H9 (cell line): ENCODE measurements around the gene SDR42E2. TPM values are rescaled to one million over a fixed set of nuclear protein-coding genes. Genes with fewer than 3 reads are reported as not detected.

Experiments used
- DNase-seq: peaks from one replicate; pipeline ENCODE4 v3.0.0-alpha.2; 2017
- H2AFZ ChIP-seq: one replicate; pipeline ENCODE4 v1.6.1; 2013; ENCODE audit warnings: mild to moderate bottlenecking, low read length, control low read depth, moderate library complexity
- H2AK5ac ChIP-seq: 2 replicates; pipeline ENCODE4 v1.6.1; 2013; ENCODE audit warnings: low read length, control low read depth, mixed read lengths; ENCODE audit not compliant: insufficient read length
- H2BK120ac ChIP-seq: one replicate; pipeline ENCODE4 v1.6.1; 2013; ENCODE audit warnings: low read depth, mild to moderate bottlenecking, low read length, control low read depth, inconsistent platforms; ENCODE audit not compliant: poor library complexity, severe bottlenecking
- H2BK12ac ChIP-seq: 2 replicates; pipeline ENCODE4 v1.6.1; 2013; ENCODE audit warnings: low read length, control low read depth, mixed read lengths, low read depth; ENCODE audit not compliant: insufficient read length
- H2BK15ac ChIP-seq: 2 replicates; pipeline ENCODE4 v1.6.1; 2013; ENCODE audit warnings: low read depth, low read length, control low read depth
- H2BK20ac ChIP-seq: one replicate; pipeline ENCODE4 v1.6.1; 2013; ENCODE audit warnings: low read depth, mild to moderate bottlenecking, low read length, control low read depth, inconsistent platforms; ENCODE audit not compliant: poor library complexity, severe bottlenecking
- H2BK5ac ChIP-seq: 2 replicates; pipeline ENCODE4 v1.6.1; 2013; ENCODE audit warnings: low read length, control low read depth, mixed read lengths; ENCODE audit not compliant: insufficient read length
- H3K14ac ChIP-seq: 2 replicates; pipeline ENCODE4 v1.6.1; 2013; ENCODE audit warnings: low read length, control low read depth; ENCODE audit not compliant: insufficient read depth
- H3K18ac ChIP-seq: 2 replicates; pipeline ENCODE4 v1.6.1; 2013; ENCODE audit warnings: low read depth, mild to moderate bottlenecking, mixed read lengths, low read length, control low read depth; ENCODE audit not compliant: insufficient read length
- H3K23ac ChIP-seq: 2 replicates; pipeline ENCODE4 v1.6.1; 2013; ENCODE audit warnings: low read length, control low read depth, mixed read lengths, low read depth; ENCODE audit not compliant: insufficient read length
- H3K23me2 ChIP-seq: 2 replicates; pipeline ENCODE4 v1.6.1; 2013; ENCODE audit warnings: low read depth, mild to moderate bottlenecking, mixed read lengths, low read length, control low read depth; ENCODE audit not compliant: insufficient read length, poor library complexity, severe bottlenecking
- H3K27ac ChIP-seq: 2 replicates; pipeline ENCODE4 v1.5.1; 2013; ENCODE audit warnings: low read length, control low read depth, mixed read lengths, low read depth; ENCODE audit not compliant: insufficient read length
- H3K27me3 ChIP-seq: 2 replicates; pipeline ENCODE4 v1.6.1; 2013; ENCODE audit warnings: low read length, control low read depth, inconsistent platforms; ENCODE audit not compliant: insufficient read depth
- H3K4ac ChIP-seq: 2 replicates; pipeline ENCODE4 v1.6.1; 2013; ENCODE audit warnings: low read depth, mild to moderate bottlenecking, control low read depth, inconsistent platforms, low read length, moderate library complexity
- H3K4me1 ChIP-seq: 2 replicates; pipeline ENCODE4 v1.6.1; 2013; ENCODE audit warnings: low read length, control low read depth, inconsistent platforms; ENCODE audit not compliant: insufficient read depth
- H3K4me2 ChIP-seq: 2 replicates; pipeline ENCODE4 v1.6.1; 2013; ENCODE audit warnings: low read length, control low read depth, mixed read lengths; ENCODE audit not compliant: insufficient read length, insufficient read depth
- H3K56ac ChIP-seq: 2 replicates; pipeline ENCODE4 v1.6.1; 2013; ENCODE audit warnings: low read depth, mild to moderate bottlenecking, mixed read lengths, low read length, control low read depth; ENCODE audit not compliant: insufficient read length
- H3K79me1 ChIP-seq: 2 replicates; pipeline ENCODE4 v1.6.1; 2013; ENCODE audit warnings: low read depth, mild to moderate bottlenecking, moderate library complexity, low read length, control low read depth, inconsistent platforms; ENCODE audit not compliant: insufficient read depth, poor library complexity, severe bottlenecking
- H3K79me2 ChIP-seq: 2 replicates; pipeline ENCODE4 v1.6.1; 2013; ENCODE audit warnings: low read length, control low read depth, inconsistent platforms; ENCODE audit not compliant: insufficient read depth
- H3K9ac ChIP-seq: 2 replicates; pipeline ENCODE4 v1.6.1; 2013; ENCODE audit warnings: low read length, control low read depth, mixed read lengths; ENCODE audit not compliant: insufficient read length; ENCODE audit errors: extremely low read depth
- H3K9me3 ChIP-seq: one replicate; pipeline ENCODE4 v1.6.1; 2013; ENCODE audit warnings: low read depth, low read length, inconsistent platforms; ENCODE audit not compliant: control insufficient read depth
- H3T11ph ChIP-seq: one replicate; pipeline ENCODE4 v1.6.1; 2013; ENCODE audit warnings: mild to moderate bottlenecking, low read length, control low read depth, inconsistent platforms
- H4K20me1 ChIP-seq: one replicate; pipeline ENCODE4 v1.6.1; 2013; ENCODE audit not compliant: control insufficient read depth, insufficient read length, insufficient read depth
- H4K5ac ChIP-seq: 2 replicates; pipeline ENCODE4 v1.6.1; 2013; ENCODE audit warnings: low read depth, mild to moderate bottlenecking, mixed read lengths, low read length, control low read depth; ENCODE audit not compliant: insufficient read length
- H4K8ac ChIP-seq: replicated peaks from 2 replicates; pipeline ENCODE4 v1.6.1; 2013; ENCODE audit warnings: low read length, control low read depth, mixed read lengths, low read depth; ENCODE audit not compliant: insufficient read length
- H4K91ac ChIP-seq: 2 replicates; pipeline ENCODE4 v1.6.1; 2013; ENCODE audit warnings: low read depth, mild to moderate bottlenecking, moderate library complexity, mixed read lengths, low read length, control low read depth; ENCODE audit not compliant: insufficient read length
- H3K27ac Mint-ChIP-seq, 3 experiments: 2 replicates in 2 of 3; 3 replicates in 1 of 3; pipeline ENCODE4 v1.8.0; 2020 to 2021; ENCODE audit warnings: mixed read lengths in 3 of 3, mild to moderate bottlenecking in 1 of 3, moderate library complexity in 1 of 3
- H3K27me3 Mint-ChIP-seq: 2 replicates; pipeline ENCODE4 v1.8.0; 2021; ENCODE audit warnings: low read depth, mild to moderate bottlenecking, moderate library complexity, mixed read lengths
- H3K36me3 Mint-ChIP-seq, 3 experiments: 2 replicates in 2 of 3; 3 replicates in 1 of 3; pipeline ENCODE4 v1.8.0; 2020 to 2021; ENCODE audit warnings: low read depth in 3 of 3, mixed read lengths in 3 of 3; ENCODE audit not compliant: insufficient read depth in 1 of 3
- H3K4me1 Mint-ChIP-seq, 2 experiments: 2 replicates each; pipeline ENCODE4 v1.8.0; 2020; ENCODE audit warnings: mixed read lengths in 2 of 2
- H3K4me3 Mint-ChIP-seq, 2 experiments: 2 replicates in 1 of 2; 3 replicates in 1 of 2; pipeline ENCODE4 v1.8.0; 2020 to 2021; ENCODE audit warnings: mild to moderate bottlenecking in 2 of 2, mixed read lengths in 2 of 2, moderate library complexity in 1 of 2
- H3K9me3 Mint-ChIP-seq, 2 experiments: 2 replicates in 1 of 2; 3 replicates in 1 of 2; pipeline ENCODE4 v1.8.0; 2020; ENCODE audit warnings: mild to moderate bottlenecking in 2 of 2, mixed read lengths in 2 of 2, moderate library complexity in 1 of 2
- CTCF ChIP-seq: fragments of 200-600 bp; sonication (generic); conservative IDR thresholded peaks from 3 replicates; pipeline ENCODE4 v1.8.0; 2021; ENCODE audit warnings: antibody characterized with exemption, mild to moderate bottlenecking
- whole genome bisulfite sequencing: extraction: QIAGEN DNeasy Blood & Tissue Kit; methylation state at CpG from one replicate; pipeline ENCODE4 v1.1.7; 2013; ENCODE audit warnings: missing lambda C conversion rate, low lambda C conversion rate, mixed read lengths; ENCODE audit not compliant: insufficient read length; ENCODE audit errors: extremely low coverage; 5-methylcytosine and 5-hydroxymethylcytosine counted together
- total RNA-seq: library from RNA; stranded (reverse); gene quantifications from 2 replicates; pipeline ENCODE4 v1.2.1, GENCODE V29; 2021

SDR42E2 gene
- total RNA-seq, 1 experiment from 2014 or later: 0.09 TPM

- Mint-ChIP-seq H3K9me3 (no peaks in the 10 kb centered on the region; a peak in 1 of 5 replicates), H3K4me1 (peaks cover 12 to 14% of the 10 kb centered on the region in 2 experiments), H3K27ac (no peak overlapping the region), H3K36me3 (0 out of 7 replicates have a peak, but pooled peaks cover 0 to 1% (median 0%) of the 10 kb centered on the region in 3 experiments), H3K4me3 (0 out of 5 replicates have a peak overlapping the region, but pooled peaks of 1 of the 2 experiments have one; percentile 54), H3K27me3 (no peaks in the 10 kb centered on the region)
- no peak overlapping the region for H3T11ph ChIP-seq
- peaks cover 14% of the 10 kb centered on the region for H3K23me2 ChIP-seq
- H3K27ac ChIP-seq: no peak overlapping the region
- no peak overlapping the region for H3K14ac ChIP-seq
- no peak overlapping the region for H3K18ac ChIP-seq
- no peak overlapping the region for H3K56ac ChIP-seq
- H2AK5ac ChIP-seq: no peak overlapping the region
- no peak overlapping the region for H2BK20ac ChIP-seq
- DNase-seq: no peak
- no peaks in the 10 kb centered on the region for H3K9me3 ChIP-seq
- H3K79me1 ChIP-seq: peaks cover 8% of the 10 kb centered on the region
- H2AFZ ChIP-seq: no peak overlapping the region
- no peak overlapping the region for H3K4me2 ChIP-seq
- peaks cover 6% of the 10 kb centered on the region; the same call in 1 of the 2 replicates for H3K79me2 ChIP-seq
- no peak overlapping the region for H3K4ac ChIP-seq
- no peak overlapping the region for H3K9ac ChIP-seq
- H4K91ac ChIP-seq: no peak overlapping the region
- H2BK12ac ChIP-seq: no peak overlapping the region
- H2BK120ac ChIP-seq: no peak overlapping the region
- H3K27me3 ChIP-seq: no peaks in the 10 kb centered on the region
- no peak overlapping the region for H3K23ac ChIP-seq
- no peak overlapping the region for H2BK15ac ChIP-seq
- H3K4me1 ChIP-seq: peaks cover 5% of the 10 kb centered on the region; the same call in 1 of the 2 replicates
- no peak overlapping the region for H2BK5ac ChIP-seq
- no peak for TF ChIP-seq CTCF
- H4K8ac ChIP-seq: no peak overlapping the region
- no peaks in the 10 kb centered on the region for H4K20me1 ChIP-seq
- H4K5ac ChIP-seq: no peak overlapping the region
- WGBS: no CpG with 5 or more reads among the region's 2 CpGs
Observed at GRCh38 chr16:22204091-22204655, 41.9 kb downstream of the SDR42E2 start.
